ENCODE measurements around the gene PGC.

PGC gene

GRCh38 chr6:41690541-41691330, 56.5 kb downstream of the PGC start:
- H3K9me3 ChIP-seq (ENCODE audit: control insufficient read depth, insufficient read depth, low read depth, low read length) = no peaks in the 10 kb centered on the region
- H3K36me3 ChIP-seq (ENCODE audit: control insufficient read depth, insufficient read depth, low read length) = no peaks in the 10 kb centered on the region
- H3K4me3 ChIP-seq (ENCODE audit: low read depth, low read length) = no peak overlapping the region
- 0 out of 2 replicates have a peak, but pooled peaks cover 2% of the 10 kb centered on the region for H3K27me3 ChIP-seq (ENCODE audit: control insufficient read depth, insufficient read depth, low read length)
- peaks cover 20% of the 10 kb centered on the region for H3K4me1 ChIP-seq (ENCODE audit: control insufficient read depth, insufficient read depth, low read length)
- no peak overlapping the region for H3K9ac ChIP-seq (ENCODE audit: low read length)
- no peak overlapping the region for H3K27ac ChIP-seq (ENCODE audit: low read depth, low read length)

- Histone ChIP-seq H3K27ac (ENCODE audit: low read depth, low read length) (no peak overlapping the region), H3K27me3 (ENCODE audit: control insufficient read depth, insufficient read depth, low read length) (peaks cover 7% of the 10 kb centered on the region; the same call in 1 of the 2 replicates), H3K9me3 (ENCODE audit: control insufficient read depth, insufficient read depth, low read depth, low read length) (no peaks in the 10 kb centered on the region), H3K36me3 (ENCODE audit: control insufficient read depth, insufficient read depth, low read length) (no peaks in the 10 kb centered on the region), H3K4me1 (ENCODE audit: control insufficient read depth, insufficient read depth, low read length) (peaks cover 20% of the 10 kb centered on the region), H3K9ac (ENCODE audit: low read length) (no peak overlapping the region), H3K4me3 (ENCODE audit: low read depth, low read length) (no peak overlapping the region)
Measured at GRCh38 chr6:41689171-41690008, 57.8 kb downstream of the PGC start.

GRCh38 chr6:41688256-41688965, 58.8 kb downstream of the PGC start:
- Histone ChIP-seq H3K27ac (ENCODE audit: low read depth, low read length) (no peak overlapping the region), H3K36me3 (ENCODE audit: control insufficient read depth, insufficient read depth, low read length) (no peaks in the 10 kb centered on the region), H3K9ac (ENCODE audit: low read length) (no peak overlapping the region)

DNA sequence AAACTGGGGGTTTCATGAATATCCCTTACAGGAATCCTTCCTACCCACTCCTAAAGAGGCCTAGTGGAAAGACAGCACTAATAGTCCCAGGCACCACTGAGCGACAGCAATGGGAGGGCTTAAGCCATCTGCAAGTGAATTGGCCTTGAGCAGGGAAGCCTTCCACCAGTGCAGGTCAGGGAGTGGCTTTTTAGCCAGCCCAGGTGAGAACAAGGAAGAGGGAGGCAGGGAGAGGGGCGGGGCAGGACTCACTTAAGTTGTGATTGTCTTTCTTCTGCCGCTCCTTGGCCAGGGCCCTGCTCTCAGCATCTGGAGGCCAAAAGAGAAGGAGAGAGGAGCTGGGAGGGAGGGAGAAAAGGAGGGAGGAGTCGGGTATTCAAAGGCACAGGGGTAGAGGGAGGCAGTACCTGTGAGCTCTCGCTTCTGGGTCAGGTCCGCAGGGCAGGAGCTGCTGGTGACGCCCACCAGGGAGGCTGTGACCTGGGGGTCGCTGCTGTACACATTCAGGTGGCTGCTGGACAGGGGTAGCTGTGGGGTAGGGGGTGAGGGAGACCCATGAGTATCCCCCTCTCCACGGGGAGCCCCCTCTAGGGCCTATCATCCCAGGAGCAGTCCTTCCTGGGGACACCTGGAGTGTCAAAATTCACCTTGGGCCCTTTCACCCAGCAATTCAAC, 59.6 kb downstream of the PGC start:
- Histone ChIP-seq H3K27me3 (ENCODE audit: control insufficient read depth, insufficient read depth, low read length) (peaks cover 7% of the 10 kb centered on the region; the same call in 1 of the 2 replicates), H3K4me1 (ENCODE audit: control insufficient read depth, insufficient read depth, low read length) (peaks cover 33% of the 10 kb centered on the region), H3K9me3 (ENCODE audit: control insufficient read depth, insufficient read depth, low read depth, low read length) (no peaks in the 10 kb centered on the region), H3K36me3 (ENCODE audit: control insufficient read depth, insufficient read depth, low read length) (no peaks in the 10 kb centered on the region), H3K27ac (ENCODE audit: low read depth, low read length) (no peak overlapping the region), H3K9ac (ENCODE audit: low read length) (no peak overlapping the region), H3K4me3 (ENCODE audit: low read depth, low read length) (no peak overlapping the region)

More at GRCh38 chr6:41688256-41688965, 58.8 kb downstream of the PGC start:
- no peak overlapping the region for H3K4me3 ChIP-seq (ENCODE audit: low read depth, low read length)
- H3K9me3 ChIP-seq (ENCODE audit: control insufficient read depth, insufficient read depth, low read depth, low read length) = no peaks in the 10 kb centered on the region
- peaks cover 26% of the 10 kb centered on the region for H3K4me1 ChIP-seq (ENCODE audit: control insufficient read depth, insufficient read depth, low read length)
- H3K27me3 ChIP-seq (ENCODE audit: control insufficient read depth, insufficient read depth, low read length) = peaks cover 7% of the 10 kb centered on the region; the same call in 1 of the 2 replicates
